Hepatocyte (in vitro differentiated cells): Measurements from ENCODE around the gene TUBA1B. TPM values are rescaled to one million over a fixed set of nuclear protein-coding genes. Genes with fewer than 3 reads are reported as not detected.
A peak's percentile ranks its signal among the peaks of the same experiment; 100 is the strongest.

ENCODE experiments used
- DNase-seq: peaks from one replicate; pipeline ENCODE4 v3.0.0-alpha.2; 2016; ENCODE audit warnings: low spot score
- H2AFZ ChIP-seq: fragments of 200-600 bp; sonication (generic); 2 replicates; pipeline ENCODE4 v1.6.0; 2016; ENCODE audit warnings: antibody characterized with exemption, mild to moderate bottlenecking
- H3K27ac ChIP-seq: fragments of 200-600 bp; sonication (generic); 2 replicates; pipeline ENCODE4 v1.5.1; 2016; ENCODE audit warnings: mild to moderate bottlenecking
- H3K27me3 ChIP-seq: fragments of 200-600 bp; sonication (generic); 2 replicates; pipeline ENCODE4 v1.6.1; 2016
- H3K36me3 ChIP-seq: fragments of 200-600 bp; sonication (generic); replicated peaks from 2 replicates; pipeline ENCODE4 v1.5.1; 2016; ENCODE audit warnings: low read depth; ENCODE audit not compliant: insufficient read depth
- H3K4me1 ChIP-seq: fragments of 200-600 bp; sonication (generic); 2 replicates; pipeline ENCODE4 v1.5.1; 2016; ENCODE audit warnings: mild to moderate bottlenecking, moderate library complexity; ENCODE audit not compliant: insufficient read depth
- H3K4me2 ChIP-seq: fragments of 200-600 bp; sonication (generic); 2 replicates; pipeline ENCODE4 v1.6.0; 2016
- H3K4me3 ChIP-seq: fragments of 200-600 bp; sonication (generic); 2 replicates; pipeline ENCODE4 v1.5.1; 2016; ENCODE audit warnings: mild to moderate bottlenecking
- H3K79me2 ChIP-seq: fragments of 200-600 bp; sonication (generic); 2 replicates; pipeline ENCODE4 v1.6.0; 2017; ENCODE audit warnings: mild to moderate bottlenecking
- H3K9me2 ChIP-seq: fragments of 200-600 bp; sonication (generic); replicated peaks from 2 replicates; pipeline ENCODE4 v1.6.0; 2017; ENCODE audit warnings: mild to moderate bottlenecking; ENCODE audit not compliant: insufficient read depth
- H3K9me3 ChIP-seq: fragments of 200-600 bp; sonication (generic); 2 replicates; pipeline ENCODE4 v1.5.1; 2016; ENCODE audit warnings: low read depth, mild to moderate bottlenecking
- H4K20me1 ChIP-seq: fragments of 200-600 bp; sonication (generic); 2 replicates; pipeline ENCODE4 v1.6.0; 2016; ENCODE audit warnings: mild to moderate bottlenecking; ENCODE audit not compliant: insufficient read depth, poor library complexity, severe bottlenecking
- EZH2 ChIP-seq: fragments of 200-600 bp; sonication (generic); IDR thresholded peaks from 2 replicates; pipeline ENCODE4 v1.6.1; 2016; ENCODE audit warnings: antibody characterized with exemption, mild to moderate bottlenecking, borderline replicate concordance
- EZH2phosphoT487 ChIP-seq: fragments of 200-600 bp; sonication (generic); IDR thresholded peaks from one replicate; pipeline ENCODE4 v1.6.1; 2018; ENCODE audit warnings: antibody characterized with exemption, mild to moderate bottlenecking, low read depth, moderate library complexity; ENCODE audit not compliant: unreplicated experiment, severe bottlenecking
- WGBS: methylation state at CpG from one replicate; pipeline ENCODE4 v1.1.6; 2016; ENCODE audit warnings: low lambda C conversion rate; ENCODE audit errors: missing lambda C conversion rate; 5-methylcytosine and 5-hydroxymethylcytosine counted together
- polyA plus RNA-seq: library from polyadenylated mRNA; unstranded; fragments of >200 nt; fragmentation: Nextera tagmentation; extraction: Ambion mirVana; gene quantifications from 2 replicates; pipeline ENCODE4 v1.2.1, GENCODE V29; 2016
- total RNA-seq: library from RNA; depleted of rRNA; stranded (reverse); fragments of >200 nt; gene quantifications from 2 replicates; pipeline ENCODE4 v1.2.3, GENCODE V29; 2014
- TF ChIP-seq, protein P1 (sequence below): fragments of 200-600 bp; sonication (generic); IDR thresholded peaks from 2 replicates; pipeline ENCODE4 v1.5.1; 2016; ENCODE audit warnings: antibody characterized with exemption, mild to moderate bottlenecking; ENCODE audit not compliant: poor library complexity

The TUBA1B gene
- total and polyA plus RNA-seq, 2 experiments from 2014 or later = 558 to 652 TPM

DNA sequence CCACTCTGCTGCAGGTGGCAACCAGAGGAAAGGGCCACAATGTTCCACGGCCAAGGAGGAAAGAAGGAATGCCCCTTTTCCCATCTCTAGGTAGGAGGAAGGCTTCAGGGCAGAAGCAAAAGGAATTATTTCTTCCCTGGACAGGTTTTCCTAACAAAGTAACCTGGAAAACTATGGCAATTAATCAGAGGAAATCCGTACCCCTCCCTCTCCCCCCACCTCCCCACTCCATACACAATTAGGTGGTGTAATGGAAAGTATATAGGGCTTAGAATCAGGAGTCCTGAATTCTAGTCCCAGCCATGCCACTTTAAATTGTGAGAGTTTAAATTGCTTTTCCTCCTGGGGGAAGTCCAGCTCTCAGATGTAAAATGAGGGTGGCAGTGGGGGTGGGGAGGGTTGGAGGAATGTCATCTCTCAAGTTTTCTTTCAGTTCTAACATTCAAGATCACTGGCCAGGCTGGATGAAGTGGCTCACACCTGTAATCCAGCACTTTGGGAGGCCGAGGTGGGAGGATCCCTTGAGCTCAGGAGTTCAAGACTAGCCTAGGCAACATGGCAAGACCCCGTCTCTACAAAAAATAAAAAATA is 38.3 kb downstream of the TUBA1B start:
- no peaks in the 10 kb centered on the region for H3K36me3 ChIP-seq
- DNase-seq = no peak
- H3K79me2 ChIP-seq = no peaks in the 10 kb centered on the region
- no peak overlapping the region for H2AFZ ChIP-seq
- 64% methylated on average over 4 of the region's 4 CpGs for WGBS
- H3K27ac ChIP-seq = no peak overlapping the region
- no peak overlapping the region for H3K4me2 ChIP-seq
- TF ChIP-seq, protein P1, sequence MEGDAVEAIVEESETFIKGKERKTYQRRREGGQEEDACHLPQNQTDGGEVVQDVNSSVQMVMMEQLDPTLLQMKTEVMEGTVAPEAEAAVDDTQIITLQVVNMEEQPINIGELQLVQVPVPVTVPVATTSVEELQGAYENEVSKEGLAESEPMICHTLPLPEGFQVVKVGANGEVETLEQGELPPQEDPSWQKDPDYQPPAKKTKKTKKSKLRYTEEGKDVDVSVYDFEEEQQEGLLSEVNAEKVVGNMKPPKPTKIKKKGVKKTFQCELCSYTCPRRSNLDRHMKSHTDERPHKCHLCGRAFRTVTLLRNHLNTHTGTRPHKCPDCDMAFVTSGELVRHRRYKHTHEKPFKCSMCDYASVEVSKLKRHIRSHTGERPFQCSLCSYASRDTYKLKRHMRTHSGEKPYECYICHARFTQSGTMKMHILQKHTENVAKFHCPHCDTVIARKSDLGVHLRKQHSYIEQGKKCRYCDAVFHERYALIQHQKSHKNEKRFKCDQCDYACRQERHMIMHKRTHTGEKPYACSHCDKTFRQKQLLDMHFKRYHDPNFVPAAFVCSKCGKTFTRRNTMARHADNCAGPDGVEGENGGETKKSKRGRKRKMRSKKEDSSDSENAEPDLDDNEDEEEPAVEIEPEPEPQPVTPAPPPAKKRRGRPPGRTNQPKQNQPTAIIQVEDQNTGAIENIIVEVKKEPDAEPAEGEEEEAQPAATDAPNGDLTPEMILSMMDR = no peak
- no peak for TF ChIP-seq EZH2phosphoT487
- no peak overlapping the region for H3K4me3 ChIP-seq
- no peaks in the 10 kb centered on the region for H4K20me1 ChIP-seq
- H3K27me3 ChIP-seq = peaks cover 74% of the 10 kb centered on the region
- no peaks in the 10 kb centered on the region for H3K9me2 ChIP-seq
- peaks cover 10% of the 10 kb centered on the region for H3K4me1 ChIP-seq
- no peaks in the 10 kb centered on the region for H3K9me3 ChIP-seq

DNA sequence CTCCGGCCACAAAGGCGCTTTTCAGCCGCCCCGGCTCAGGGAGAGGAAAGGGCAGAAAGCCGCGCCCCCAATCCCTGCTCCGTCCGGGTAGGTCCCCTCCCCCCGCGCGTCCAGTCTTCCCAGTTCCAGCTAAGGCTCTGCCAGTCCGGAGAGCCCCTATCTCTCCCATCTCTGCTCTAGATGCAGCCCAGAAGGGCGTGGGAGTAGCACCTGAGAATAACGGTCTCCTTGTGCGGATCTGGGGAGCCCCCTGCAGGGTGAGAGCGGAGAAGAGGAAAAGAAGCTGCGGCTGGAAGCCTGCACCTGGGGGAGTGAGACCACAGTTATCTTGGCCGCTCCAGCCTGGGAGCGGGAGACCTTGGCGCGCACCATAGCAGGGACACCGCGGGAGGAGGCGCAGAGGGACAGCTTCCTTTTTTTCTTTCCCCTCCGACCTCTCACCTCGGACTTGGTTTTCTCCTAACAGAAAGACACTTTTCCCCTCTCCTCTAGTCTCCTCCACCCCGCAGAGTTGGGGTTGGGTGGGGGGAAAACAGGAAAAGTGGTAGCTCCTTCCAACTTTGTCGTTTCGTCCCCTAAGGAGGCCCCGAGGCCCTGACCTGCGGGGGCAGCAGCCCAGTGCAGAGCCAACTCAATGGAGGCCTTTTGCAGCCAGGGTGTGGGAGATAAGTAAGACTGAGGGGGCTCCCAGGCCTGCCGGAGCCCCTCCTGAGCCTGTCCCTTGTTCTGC is 38.9 kb downstream of the TUBA1B start:
- H3K4me2 ChIP-seq = peak overlapping the region; percentile 65
- no peak overlapping the region for H2AFZ ChIP-seq
- peak; percentile 47 for DNase-seq
- H3K9me2 ChIP-seq = no peaks in the 10 kb centered on the region
- no peak overlapping the region for H3K4me3 ChIP-seq
- H4K20me1 ChIP-seq = no peaks in the 10 kb centered on the region
- TF ChIP-seq, protein P1 = peak; percentile 48
- TF ChIP-seq EZH2 = peak; percentile 86
- TF ChIP-seq EZH2phosphoT487 = no peak
- 9% methylated on average over 29 of the region's 32 CpGs for WGBS
- H3K9me3 ChIP-seq = no peaks in the 10 kb centered on the region
- no peaks in the 10 kb centered on the region for H3K79me2 ChIP-seq
- H3K36me3 ChIP-seq = no peaks in the 10 kb centered on the region
- H3K4me1 ChIP-seq = peaks cover 10% of the 10 kb centered on the region
- peaks cover 74% of the 10 kb centered on the region for H3K27me3 ChIP-seq
- H3K27ac ChIP-seq = no peak overlapping the region

DNA sequence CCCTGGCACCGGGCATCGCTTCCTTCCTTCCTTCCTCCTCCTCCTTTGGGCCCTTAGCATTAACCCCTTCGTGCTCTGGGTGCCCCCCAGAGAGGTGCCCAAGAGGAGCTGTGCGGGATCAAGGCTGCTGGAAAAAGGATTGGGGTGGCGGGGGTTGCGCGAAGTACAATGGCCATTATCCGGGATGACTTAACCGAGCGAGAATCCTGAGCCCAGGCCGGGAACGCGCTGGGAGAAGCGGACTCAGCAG is 39.4 kb downstream of the TUBA1B start:
- Histone ChIP-seq H3K79me2 (no peaks in the 10 kb centered on the region), H3K36me3 (no peaks in the 10 kb centered on the region), H4K20me1 (no peaks in the 10 kb centered on the region), H3K27me3 (peaks cover 74% of the 10 kb centered on the region), H3K9me2 (no peaks in the 10 kb centered on the region), H3K4me3 (no peak overlapping the region), H3K4me2 (peak overlapping the region; percentile 65), H2AFZ (no peak overlapping the region), H3K4me1 (peaks cover 10% of the 10 kb centered on the region), H3K27ac (no peak overlapping the region), H3K9me3 (no peaks in the 10 kb centered on the region)
- no peak for DNase-seq
- 9% methylated on average over 11 of the region's 14 CpGs for WGBS
- TF ChIP-seq EZH2 = no peak
- no peak for TF ChIP-seq EZH2phosphoT487
- TF ChIP-seq, protein P1 = no peak
